Gastroesophageal sphincter (tissue), 3 donors: ENCODE measurements around the gene SLC44A4.

Experiments used
- CTCF ChIP-seq, 4 experiments: fragments of 200-600 bp in 2 of 4; fragments of 450-650 bp in 2 of 4; sonication (generic) in 1 of 4; IDR thresholded peaks; one replicate each; pipeline ENCODE4 v1.5.1; 2017 to 2019; ENCODE audit warnings: antibody characterized with exemption in 4 of 4, mild to moderate bottlenecking in 2 of 4, moderate library complexity in 2 of 4
- POLR2A ChIP-seq, 2 donors: fragments of 450-650 bp; IDR thresholded peaks; one replicate each; pipeline ENCODE4 v1.6.1; 2017; ENCODE audit warnings: antibody characterized with exemption in 2 of 2, mild to moderate bottlenecking in 2 of 2, moderate library complexity in 1 of 2
- POLR2AphosphoS5 ChIP-seq: sonication (generic); formaldehyde crosslinking; IDR thresholded peaks from one replicate; pipeline ENCODE4 v1.6.1; 2017; ENCODE audit warnings: antibody characterized with exemption

DNA sequence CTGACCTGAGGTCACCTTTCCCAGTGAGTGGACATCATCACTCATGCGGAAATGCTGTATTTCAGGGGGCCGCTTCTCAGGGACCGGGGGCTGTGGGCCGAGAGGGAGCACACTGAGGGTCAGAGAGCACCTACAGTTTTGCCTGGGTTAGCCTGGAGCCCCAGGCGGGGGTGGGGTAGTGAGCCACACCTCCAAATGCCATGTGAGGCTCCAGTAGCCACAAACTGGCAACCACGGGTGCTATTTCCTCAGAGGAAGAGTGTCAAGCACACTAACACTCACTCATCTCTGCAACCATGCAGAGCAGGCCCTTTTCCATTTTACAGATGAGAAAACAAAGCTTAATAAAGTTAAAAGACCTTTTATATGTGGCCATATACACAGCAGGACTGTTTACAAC lies 14.0 kb upstream of the SLC44A4 start:
- TF ChIP-seq POLR2AphosphoS5 (no peak), CTCF (IDR thresholded peaks at IDR 0.05) (no peak), POLR2A (IDR thresholded peaks at IDR 0.05) (no peak)
